A673 (cell line): Measurements from ENCODE around the gene KCNB1.

Source experiments
- EZH2 ChIP-seq: fragments of 200-600 bp; sonication (generic); IDR thresholded peaks from 2 replicates; pipeline ENCODE4 v1.6.1; 2017; ENCODE audit warnings: borderline replicate concordance, low read depth, mild to moderate bottlenecking, mixed read lengths, antibody characterized with exemption, low read length; ENCODE audit not compliant: poor library complexity, severe bottlenecking
- TF ChIP-seq, protein P1 (sequence below): fragments of 300-800, 200-600 bp; sonication (generic); conservative IDR thresholded peaks from 2 replicates; pipeline ENCODE4 v1.5.1; 2017; ENCODE audit warnings: low read depth, mild to moderate bottlenecking, antibody characterized with exemption, low read length, moderate library complexity, mixed read lengths

GRCh38 chr20:49471397-49471796, 11.1 kb downstream of the KCNB1 start:
- TF ChIP-seq, protein P1, sequence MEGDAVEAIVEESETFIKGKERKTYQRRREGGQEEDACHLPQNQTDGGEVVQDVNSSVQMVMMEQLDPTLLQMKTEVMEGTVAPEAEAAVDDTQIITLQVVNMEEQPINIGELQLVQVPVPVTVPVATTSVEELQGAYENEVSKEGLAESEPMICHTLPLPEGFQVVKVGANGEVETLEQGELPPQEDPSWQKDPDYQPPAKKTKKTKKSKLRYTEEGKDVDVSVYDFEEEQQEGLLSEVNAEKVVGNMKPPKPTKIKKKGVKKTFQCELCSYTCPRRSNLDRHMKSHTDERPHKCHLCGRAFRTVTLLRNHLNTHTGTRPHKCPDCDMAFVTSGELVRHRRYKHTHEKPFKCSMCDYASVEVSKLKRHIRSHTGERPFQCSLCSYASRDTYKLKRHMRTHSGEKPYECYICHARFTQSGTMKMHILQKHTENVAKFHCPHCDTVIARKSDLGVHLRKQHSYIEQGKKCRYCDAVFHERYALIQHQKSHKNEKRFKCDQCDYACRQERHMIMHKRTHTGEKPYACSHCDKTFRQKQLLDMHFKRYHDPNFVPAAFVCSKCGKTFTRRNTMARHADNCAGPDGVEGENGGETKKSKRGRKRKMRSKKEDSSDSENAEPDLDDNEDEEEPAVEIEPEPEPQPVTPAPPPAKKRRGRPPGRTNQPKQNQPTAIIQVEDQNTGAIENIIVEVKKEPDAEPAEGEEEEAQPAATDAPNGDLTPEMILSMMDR = no peak
- TF ChIP-seq EZH2 = no peak
